ENCODE data around the gene CST9.

GRCh38 chr20:23636908-23637281 is 31.2 kb upstream of the CST9 start:
- TF ChIP-seq EZH2 (IDR thresholded peaks at IDR 0.05; ENCODE audit: borderline replicate concordance) (no peak), EZH2phosphoT487 (IDR thresholded peaks at IDR 0.05; ENCODE audit: low read depth, severe bottlenecking, unreplicated experiment) (no peak)
- TF ChIP-seq, protein P1, sequence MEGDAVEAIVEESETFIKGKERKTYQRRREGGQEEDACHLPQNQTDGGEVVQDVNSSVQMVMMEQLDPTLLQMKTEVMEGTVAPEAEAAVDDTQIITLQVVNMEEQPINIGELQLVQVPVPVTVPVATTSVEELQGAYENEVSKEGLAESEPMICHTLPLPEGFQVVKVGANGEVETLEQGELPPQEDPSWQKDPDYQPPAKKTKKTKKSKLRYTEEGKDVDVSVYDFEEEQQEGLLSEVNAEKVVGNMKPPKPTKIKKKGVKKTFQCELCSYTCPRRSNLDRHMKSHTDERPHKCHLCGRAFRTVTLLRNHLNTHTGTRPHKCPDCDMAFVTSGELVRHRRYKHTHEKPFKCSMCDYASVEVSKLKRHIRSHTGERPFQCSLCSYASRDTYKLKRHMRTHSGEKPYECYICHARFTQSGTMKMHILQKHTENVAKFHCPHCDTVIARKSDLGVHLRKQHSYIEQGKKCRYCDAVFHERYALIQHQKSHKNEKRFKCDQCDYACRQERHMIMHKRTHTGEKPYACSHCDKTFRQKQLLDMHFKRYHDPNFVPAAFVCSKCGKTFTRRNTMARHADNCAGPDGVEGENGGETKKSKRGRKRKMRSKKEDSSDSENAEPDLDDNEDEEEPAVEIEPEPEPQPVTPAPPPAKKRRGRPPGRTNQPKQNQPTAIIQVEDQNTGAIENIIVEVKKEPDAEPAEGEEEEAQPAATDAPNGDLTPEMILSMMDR (IDR thresholded peaks at IDR 0.05; ENCODE audit: poor library complexity): no peak

All from hepatocyte (in vitro differentiated cells).